GM23338 (cell line): ENCODE data around the gene CHD9. TPM values are rescaled to one million over a fixed set of nuclear protein-coding genes. Genes with fewer than 3 reads are reported as not detected.

Experiments used
- ATAC-seq: fragments of 200-7000 bp; cut with Tn5 transposase; 3 replicates; pipeline ENCODE4 v1.9.1; 2020
- DNase-seq: peaks from one replicate; pipeline ENCODE4 v3.0.0-alpha.2; 2015; ENCODE audit warnings: low spot score
- H2AFZ ChIP-seq: fragments of 200-600 bp; sonication (generic); 2 replicates; pipeline ENCODE4 v1.8.0; 2016; ENCODE audit warnings: antibody characterized with exemption, mild to moderate bottlenecking, moderate library complexity
- H3F3A ChIP-seq: fragments of 200-600 bp; sonication (generic); replicated peaks from 2 replicates; pipeline ENCODE4 v1.8.0; 2017; ENCODE audit warnings: antibody characterized with exemption, mixed run types, low read depth
- H3K27ac ChIP-seq: fragments of 200-600 bp; sonication (generic); 2 replicates; pipeline ENCODE4 v1.6.1; 2016; ENCODE audit warnings: low read depth
- H3K27me3 ChIP-seq: fragments of 200-600 bp; sonication (generic); 2 replicates; pipeline ENCODE4 v1.8.0; 2016; ENCODE audit warnings: mild to moderate bottlenecking, mixed run types, moderate library complexity; ENCODE audit not compliant: insufficient read depth
- H3K36me3 ChIP-seq: fragments of 200-600 bp; sonication (generic); 2 replicates; pipeline ENCODE4 v1.8.0; 2016; ENCODE audit warnings: mild to moderate bottlenecking; ENCODE audit not compliant: insufficient read depth
- H3K4me1 ChIP-seq: fragments of 200-600 bp; sonication (generic); 2 replicates; pipeline ENCODE4 v1.8.0; 2016; ENCODE audit warnings: mild to moderate bottlenecking, moderate library complexity; ENCODE audit not compliant: insufficient read depth
- H3K4me2 ChIP-seq: fragments of 200-600 bp; sonication (generic); 2 replicates; pipeline ENCODE4 v1.7.1; 2017; ENCODE audit warnings: mixed run types
- H3K4me3 ChIP-seq: fragments of 200-600 bp; sonication (generic); 2 replicates; pipeline ENCODE4 v1.6.1; 2016; ENCODE audit warnings: mixed run types
- H3K79me2 ChIP-seq: fragments of 200-600 bp; sonication (generic); replicated peaks from 2 replicates; pipeline ENCODE4 v1.8.0; 2017; ENCODE audit warnings: mild to moderate bottlenecking; ENCODE audit not compliant: insufficient read depth
- H3K9me2 ChIP-seq: fragments of 200-600 bp; sonication (generic); 2 replicates; pipeline ENCODE4 v1.8.0; 2017; ENCODE audit not compliant: insufficient read depth
- H4K20me1 ChIP-seq: fragments of 200-600 bp; sonication (generic); replicated peaks from 2 replicates; pipeline ENCODE4 v1.8.0; 2017; ENCODE audit warnings: mild to moderate bottlenecking; ENCODE audit not compliant: insufficient read depth
- H3K27ac Mint-ChIP-seq: 2 replicates; pipeline ENCODE4 v1.8.0; 2020; ENCODE audit warnings: inconsistent platforms, mild to moderate bottlenecking, moderate library complexity, mixed read lengths
- H3K27me3 Mint-ChIP-seq: 3 replicates; pipeline ENCODE4 v1.8.0; 2022; ENCODE audit warnings: low read depth, mild to moderate bottlenecking, moderate library complexity, mixed read lengths, inconsistent platforms; ENCODE audit not compliant: insufficient read depth, poor library complexity
- H3K36me3 Mint-ChIP-seq: 3 replicates; pipeline ENCODE4 v1.8.0; 2021; ENCODE audit warnings: low read depth, mild to moderate bottlenecking, inconsistent platforms, moderate library complexity, mixed read lengths
- H3K4me1 Mint-ChIP-seq: 3 replicates; pipeline ENCODE4 v1.8.0; 2020; ENCODE audit warnings: mild to moderate bottlenecking, inconsistent platforms, mixed read lengths
- H3K4me3 Mint-ChIP-seq: 3 replicates; pipeline ENCODE4 v1.8.0; 2021; ENCODE audit warnings: moderate library complexity, mild to moderate bottlenecking, inconsistent platforms, mixed read lengths
- H3K9me3 Mint-ChIP-seq: 3 replicates; pipeline ENCODE4 v1.8.0; 2020; ENCODE audit warnings: moderate library complexity, mild to moderate bottlenecking, inconsistent platforms, mixed read lengths
- JUNB ChIP-seq: IDR thresholded peaks from one replicate; pipeline ENCODE4 v1.6.1; 2016; ENCODE audit warnings: antibody characterized with exemption; ENCODE audit not compliant: unreplicated experiment
- ZNF114 ChIP-seq: fragments of 250-450 bp; sonication (Bioruptor Pico); IDR thresholded peaks from 2 replicates; pipeline ENCODE4 v1.5.0; 2020; ENCODE audit warnings: mild to moderate bottlenecking, moderate library complexity
- polyA plus RNA-seq: library from polyadenylated mRNA; unstranded; fragments of >200 nt; fragmentation: Nextera tagmentation; extraction: Ambion mirVana; gene quantifications from 2 replicates; pipeline ENCODE4 v1.2.1, GENCODE V29; 2016
- total RNA-seq: library from RNA; depleted of rRNA; stranded (reverse); fragments of >200 nt; shearing (Covaris generic); gene quantifications from 2 replicates; pipeline ENCODE4 v1.2.3, GENCODE V29; 2014
- TF ChIP-seq, protein P1 (sequence below): IDR thresholded peaks from one replicate; pipeline ENCODE4 v1.6.1; 2018; ENCODE audit warnings: antibody characterized with exemption; ENCODE audit not compliant: unreplicated experiment
- TF ChIP-seq, protein P2 (sequence below), 2 experiments: fragments of 200-600 bp in 1 of 2; sonication (generic) in 1 of 2; conservative IDR thresholded peaks; 2 replicates each; pipeline versions ENCODE4 v1.5.1 to v1.6.1; 2016 to 2017; ENCODE audit warnings: antibody characterized with exemption in 2 of 2, low read depth in 2 of 2, mild to moderate bottlenecking in 2 of 2, moderate library complexity in 1 of 2
- TF ChIP-seq, protein P3 (sequence below): fragments of 250-450 bp; sonication (Bioruptor Pico); IDR thresholded peaks from 2 replicates; pipeline ENCODE4 v1.5.0; 2020; ENCODE audit warnings: mild to moderate bottlenecking, moderate library complexity
- TF ChIP-seq, protein P4 (sequence below): IDR thresholded peaks from 2 replicates; pipeline ENCODE4 v1.6.1; 2016; ENCODE audit warnings: antibody characterized with exemption

CHD9 gene
- total and polyA plus RNA-seq, 2 experiments from 2014 or later: 18.8 to 46.6 TPM

DNA sequence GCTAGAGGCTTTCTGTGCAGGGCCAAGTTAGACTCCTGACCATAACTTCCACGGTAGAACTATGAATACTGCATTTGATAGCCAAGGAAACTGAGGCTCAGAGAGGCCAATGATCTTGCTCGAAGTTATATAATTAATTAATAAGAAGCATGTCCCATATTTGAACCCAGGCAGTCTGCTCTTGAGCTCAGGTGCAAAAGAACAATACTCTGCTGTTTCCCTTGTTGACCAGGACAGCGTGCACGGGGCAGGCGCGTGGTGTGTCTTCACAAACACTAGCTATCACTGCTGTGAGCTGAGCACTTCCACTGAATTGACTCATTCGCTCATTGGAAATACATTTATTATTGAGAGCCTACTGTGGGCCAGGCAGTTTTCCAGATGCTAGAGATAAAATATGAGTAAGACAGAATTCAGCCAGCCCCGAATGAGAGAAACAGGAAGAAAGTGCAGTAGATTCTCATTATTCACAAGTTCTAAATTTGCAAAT, 1.6 kb downstream of the CHD9 start:
- peak overlapping the region; percentile 74 for H3K4me2 ChIP-seq
- H3K4me1 ChIP-seq: peaks cover 22% of the 10 kb centered on the region
- Mint-ChIP-seq H3K4me3 (no peak overlapping the region), H3K27ac (no peak overlapping the region), H3K36me3 (no peaks in the 10 kb centered on the region; the same call in 2 of the 3 replicates), H3K27me3 (peaks cover 11% of the 10 kb centered on the region), H3K4me1 (peaks cover 20% of the 10 kb centered on the region), H3K9me3 (no peaks in the 10 kb centered on the region; the same call in 2 of the 3 replicates)
- H3K4me3 ChIP-seq: peak overlapping the region; percentile 73
- TF ChIP-seq, protein P1, sequence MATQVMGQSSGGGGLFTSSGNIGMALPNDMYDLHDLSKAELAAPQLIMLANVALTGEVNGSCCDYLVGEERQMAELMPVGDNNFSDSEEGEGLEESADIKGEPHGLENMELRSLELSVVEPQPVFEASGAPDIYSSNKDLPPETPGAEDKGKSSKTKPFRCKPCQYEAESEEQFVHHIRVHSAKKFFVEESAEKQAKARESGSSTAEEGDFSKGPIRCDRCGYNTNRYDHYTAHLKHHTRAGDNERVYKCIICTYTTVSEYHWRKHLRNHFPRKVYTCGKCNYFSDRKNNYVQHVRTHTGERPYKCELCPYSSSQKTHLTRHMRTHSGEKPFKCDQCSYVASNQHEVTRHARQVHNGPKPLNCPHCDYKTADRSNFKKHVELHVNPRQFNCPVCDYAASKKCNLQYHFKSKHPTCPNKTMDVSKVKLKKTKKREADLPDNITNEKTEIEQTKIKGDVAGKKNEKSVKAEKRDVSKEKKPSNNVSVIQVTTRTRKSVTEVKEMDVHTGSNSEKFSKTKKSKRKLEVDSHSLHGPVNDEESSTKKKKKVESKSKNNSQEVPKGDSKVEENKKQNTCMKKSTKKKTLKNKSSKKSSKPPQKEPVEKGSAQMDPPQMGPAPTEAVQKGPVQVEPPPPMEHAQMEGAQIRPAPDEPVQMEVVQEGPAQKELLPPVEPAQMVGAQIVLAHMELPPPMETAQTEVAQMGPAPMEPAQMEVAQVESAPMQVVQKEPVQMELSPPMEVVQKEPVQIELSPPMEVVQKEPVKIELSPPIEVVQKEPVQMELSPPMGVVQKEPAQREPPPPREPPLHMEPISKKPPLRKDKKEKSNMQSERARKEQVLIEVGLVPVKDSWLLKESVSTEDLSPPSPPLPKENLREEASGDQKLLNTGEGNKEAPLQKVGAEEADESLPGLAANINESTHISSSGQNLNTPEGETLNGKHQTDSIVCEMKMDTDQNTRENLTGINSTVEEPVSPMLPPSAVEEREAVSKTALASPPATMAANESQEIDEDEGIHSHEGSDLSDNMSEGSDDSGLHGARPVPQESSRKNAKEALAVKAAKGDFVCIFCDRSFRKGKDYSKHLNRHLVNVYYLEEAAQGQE: no peak
- TF ChIP-seq, protein P2, sequence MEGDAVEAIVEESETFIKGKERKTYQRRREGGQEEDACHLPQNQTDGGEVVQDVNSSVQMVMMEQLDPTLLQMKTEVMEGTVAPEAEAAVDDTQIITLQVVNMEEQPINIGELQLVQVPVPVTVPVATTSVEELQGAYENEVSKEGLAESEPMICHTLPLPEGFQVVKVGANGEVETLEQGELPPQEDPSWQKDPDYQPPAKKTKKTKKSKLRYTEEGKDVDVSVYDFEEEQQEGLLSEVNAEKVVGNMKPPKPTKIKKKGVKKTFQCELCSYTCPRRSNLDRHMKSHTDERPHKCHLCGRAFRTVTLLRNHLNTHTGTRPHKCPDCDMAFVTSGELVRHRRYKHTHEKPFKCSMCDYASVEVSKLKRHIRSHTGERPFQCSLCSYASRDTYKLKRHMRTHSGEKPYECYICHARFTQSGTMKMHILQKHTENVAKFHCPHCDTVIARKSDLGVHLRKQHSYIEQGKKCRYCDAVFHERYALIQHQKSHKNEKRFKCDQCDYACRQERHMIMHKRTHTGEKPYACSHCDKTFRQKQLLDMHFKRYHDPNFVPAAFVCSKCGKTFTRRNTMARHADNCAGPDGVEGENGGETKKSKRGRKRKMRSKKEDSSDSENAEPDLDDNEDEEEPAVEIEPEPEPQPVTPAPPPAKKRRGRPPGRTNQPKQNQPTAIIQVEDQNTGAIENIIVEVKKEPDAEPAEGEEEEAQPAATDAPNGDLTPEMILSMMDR (conservative IDR thresholded peaks at IDR 0.05; ENCODE audit: low read depth in 2 of 2): no peak
- no peak for TF ChIP-seq JUNB
- TF ChIP-seq, protein P3, sequence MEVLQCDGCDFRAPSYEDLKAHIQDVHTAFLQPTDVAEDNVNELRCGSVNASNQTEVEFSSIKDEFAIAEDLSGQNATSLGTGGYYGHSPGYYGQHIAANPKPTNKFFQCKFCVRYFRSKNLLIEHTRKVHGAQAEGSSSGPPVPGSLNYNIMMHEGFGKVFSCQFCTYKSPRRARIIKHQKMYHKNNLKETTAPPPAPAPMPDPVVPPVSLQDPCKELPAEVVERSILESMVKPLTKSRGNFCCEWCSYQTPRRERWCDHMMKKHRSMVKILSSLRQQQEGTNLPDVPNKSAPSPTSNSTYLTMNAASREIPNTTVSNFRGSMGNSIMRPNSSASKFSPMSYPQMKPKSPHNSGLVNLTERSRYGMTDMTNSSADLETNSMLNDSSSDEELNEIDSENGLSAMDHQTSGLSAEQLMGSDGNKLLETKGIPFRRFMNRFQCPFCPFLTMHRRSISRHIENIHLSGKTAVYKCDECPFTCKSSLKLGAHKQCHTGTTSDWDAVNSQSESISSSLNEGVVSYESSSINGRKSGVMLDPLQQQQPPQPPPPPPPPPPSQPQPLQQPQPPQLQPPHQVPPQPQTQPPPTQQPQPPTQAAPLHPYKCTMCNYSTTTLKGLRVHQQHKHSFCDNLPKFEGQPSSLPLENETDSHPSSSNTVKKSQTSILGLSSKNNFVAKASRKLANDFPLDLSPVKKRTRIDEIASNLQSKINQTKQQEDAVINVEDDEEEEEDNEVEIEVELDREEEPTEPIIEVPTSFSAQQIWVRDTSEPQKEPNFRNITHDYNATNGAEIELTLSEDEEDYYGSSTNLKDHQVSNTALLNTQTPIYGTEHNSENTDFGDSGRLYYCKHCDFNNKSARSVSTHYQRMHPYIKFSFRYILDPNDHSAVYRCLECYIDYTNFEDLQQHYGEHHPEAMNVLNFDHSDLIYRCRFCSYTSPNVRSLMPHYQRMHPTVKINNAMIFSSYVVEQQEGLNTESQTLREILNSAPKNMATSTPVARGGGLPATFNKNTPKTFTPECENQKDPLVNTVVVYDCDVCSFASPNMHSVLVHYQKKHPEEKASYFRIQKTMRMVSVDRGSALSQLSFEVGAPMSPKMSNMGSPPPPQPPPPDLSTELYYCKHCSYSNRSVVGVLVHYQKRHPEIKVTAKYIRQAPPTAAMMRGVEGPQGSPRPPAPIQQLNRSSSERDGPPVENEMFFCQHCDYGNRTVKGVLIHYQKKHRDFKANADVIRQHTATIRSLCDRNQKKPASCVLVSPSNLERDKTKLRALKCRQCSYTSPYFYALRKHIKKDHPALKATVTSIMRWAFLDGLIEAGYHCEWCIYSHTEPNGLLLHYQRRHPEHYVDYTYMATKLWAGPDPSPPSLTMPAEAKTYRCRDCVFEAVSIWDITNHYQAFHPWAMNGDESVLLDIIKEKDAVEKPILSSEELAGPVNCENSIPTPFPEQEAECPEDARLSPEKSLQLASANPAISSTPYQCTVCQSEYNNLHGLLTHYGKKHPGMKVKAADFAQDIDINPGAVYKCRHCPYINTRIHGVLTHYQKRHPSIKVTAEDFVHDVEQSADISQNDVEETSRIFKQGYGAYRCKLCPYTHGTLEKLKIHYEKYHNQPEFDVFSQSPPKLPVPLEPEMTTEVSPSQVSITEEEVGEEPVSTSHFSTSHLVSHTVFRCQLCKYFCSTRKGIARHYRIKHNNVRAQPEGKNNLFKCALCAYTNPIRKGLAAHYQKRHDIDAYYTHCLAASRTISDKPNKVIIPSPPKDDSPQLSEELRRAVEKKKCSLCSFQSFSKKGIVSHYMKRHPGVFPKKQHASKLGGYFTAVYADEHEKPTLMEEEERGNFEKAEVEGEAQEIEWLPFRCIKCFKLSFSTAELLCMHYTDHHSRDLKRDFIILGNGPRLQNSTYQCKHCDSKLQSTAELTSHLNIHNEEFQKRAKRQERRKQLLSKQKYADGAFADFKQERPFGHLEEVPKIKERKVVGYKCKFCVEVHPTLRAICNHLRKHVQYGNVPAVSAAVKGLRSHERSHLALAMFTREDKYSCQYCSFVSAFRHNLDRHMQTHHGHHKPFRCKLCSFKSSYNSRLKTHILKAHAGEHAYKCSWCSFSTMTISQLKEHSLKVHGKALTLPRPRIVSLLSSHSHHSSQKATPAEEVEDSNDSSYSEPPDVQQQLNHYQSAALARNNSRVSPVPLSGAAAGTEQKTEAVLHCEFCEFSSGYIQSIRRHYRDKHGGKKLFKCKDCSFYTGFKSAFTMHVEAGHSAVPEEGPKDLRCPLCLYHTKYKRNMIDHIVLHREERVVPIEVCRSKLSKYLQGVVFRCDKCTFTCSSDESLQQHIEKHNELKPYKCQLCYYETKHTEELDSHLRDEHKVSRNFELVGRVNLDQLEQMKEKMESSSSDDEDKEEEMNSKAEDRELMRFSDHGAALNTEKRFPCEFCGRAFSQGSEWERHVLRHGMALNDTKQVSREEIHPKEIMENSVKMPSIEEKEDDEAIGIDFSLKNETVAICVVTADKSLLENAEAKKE (CRISPR knock-in tag): no peak
- TF ChIP-seq ZNF114: no peak
- TF ChIP-seq, protein P4, sequence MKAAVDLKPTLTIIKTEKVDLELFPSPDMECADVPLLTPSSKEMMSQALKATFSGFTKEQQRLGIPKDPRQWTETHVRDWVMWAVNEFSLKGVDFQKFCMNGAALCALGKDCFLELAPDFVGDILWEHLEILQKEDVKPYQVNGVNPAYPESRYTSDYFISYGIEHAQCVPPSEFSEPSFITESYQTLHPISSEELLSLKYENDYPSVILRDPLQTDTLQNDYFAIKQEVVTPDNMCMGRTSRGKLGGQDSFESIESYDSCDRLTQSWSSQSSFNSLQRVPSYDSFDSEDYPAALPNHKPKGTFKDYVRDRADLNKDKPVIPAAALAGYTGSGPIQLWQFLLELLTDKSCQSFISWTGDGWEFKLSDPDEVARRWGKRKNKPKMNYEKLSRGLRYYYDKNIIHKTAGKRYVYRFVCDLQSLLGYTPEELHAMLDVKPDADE: no peak
- no peak for ATAC-seq
- H2AFZ ChIP-seq: no peak overlapping the region
- no peaks in the 10 kb centered on the region; the same call in 1 of the 2 replicates for H3F3A ChIP-seq
- peak overlapping the region; percentile 10 for H3K27ac ChIP-seq
- H3K79me2 ChIP-seq: peaks cover 57% of the 10 kb centered on the region
- H3K27me3 ChIP-seq: no peaks in the 10 kb centered on the region
- no peak for DNase-seq
- H3K36me3 ChIP-seq: no peaks in the 10 kb centered on the region
- H4K20me1 ChIP-seq: no peaks in the 10 kb centered on the region; the same call in 1 of the 2 replicates
- no peaks in the 10 kb centered on the region for H3K9me2 ChIP-seq
